ENCODE data around the gene TLE1. TPM values are rescaled to one million over a fixed set of nuclear protein-coding genes. Genes with fewer than 3 reads are reported as not detected.
"Not testable (repeated sequence)": the region's sequence is repeated elsewhere in the genome, so short reads cannot be mapped to it uniquely, and the experiment has no call there.

TLE1 gene
- total RNA-seq, 6 experiments from 2014 or later = 6.7 to 15.3 (median 13.0) TPM

DNA sequence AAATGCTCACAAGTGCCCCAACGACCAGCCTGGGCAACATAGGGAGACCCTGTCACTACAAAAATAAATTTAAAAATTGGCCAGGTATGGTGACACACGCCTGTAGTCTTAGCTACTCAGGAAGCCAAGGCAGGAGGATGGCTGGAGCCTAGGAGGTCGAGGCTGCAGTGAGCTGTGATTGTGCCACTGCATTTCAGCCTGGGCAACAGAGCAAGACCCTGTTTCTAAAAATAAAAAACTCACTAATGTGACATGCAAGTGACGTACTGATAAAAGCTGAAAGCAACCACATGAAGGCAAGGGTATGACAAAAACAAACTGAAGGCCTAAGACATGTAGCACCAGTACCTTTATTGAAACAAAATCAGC is 81.1 kb downstream of the TLE1 start:
- H3K9me3 Mint-ChIP-seq = no peaks in the 10 kb centered on the region
- H3K4me1 Mint-ChIP-seq (ENCODE audit: low read depth) = peaks cover 24% of the 10 kb centered on the region

DNA sequence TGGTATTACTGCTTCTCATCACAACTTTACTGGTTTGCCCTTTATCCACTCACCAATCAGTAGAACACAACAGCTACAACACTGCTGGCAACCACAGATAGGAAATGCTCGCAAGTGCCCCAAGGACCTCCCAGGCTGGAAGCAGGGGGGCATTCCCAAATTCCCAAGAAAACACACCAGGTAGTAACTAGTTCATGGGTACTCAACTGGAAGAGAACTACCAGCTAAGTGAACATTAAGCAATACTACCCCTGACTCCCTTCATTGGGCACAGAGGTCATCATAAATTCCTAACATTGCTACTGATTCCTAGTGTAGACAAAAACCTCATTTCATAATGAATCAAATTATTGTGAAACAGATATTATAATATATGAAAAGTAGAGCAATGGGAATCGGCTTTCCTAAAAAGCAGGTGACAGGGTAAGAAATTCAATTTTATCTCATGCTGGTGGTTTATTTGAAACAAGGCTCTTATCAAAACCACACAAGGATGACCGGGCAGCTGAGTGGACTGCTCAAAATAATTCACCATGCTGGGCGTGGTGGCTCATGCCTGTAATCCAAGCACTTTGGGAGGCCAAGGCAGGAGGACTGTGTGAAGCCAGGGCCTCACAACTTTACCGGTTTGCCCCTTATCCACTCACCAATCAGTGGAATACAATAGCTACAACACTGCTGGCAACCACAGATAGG is 81.6 kb downstream of the TLE1 start:
- Mint-ChIP-seq H3K27ac (no peak overlapping the region), H3K9me3 (no peaks in the 10 kb centered on the region), H3K4me3 (no peak overlapping the region), H3K36me3 (ENCODE audit: low read depth) (peaks cover 13% of the 10 kb centered on the region; the same call in 1 of the 2 replicates), H3K4me1 (ENCODE audit: low read depth) (peaks cover 18% of the 10 kb centered on the region), H3K27me3 (ENCODE audit: insufficient read depth) (peaks cover 4% of the 10 kb centered on the region)
- TF ChIP-seq CTCF (IDR thresholded peaks at IDR 0.05) = no peak
- DNase-seq = no peak

More for the DNA sequence above, 81.1 kb downstream of the TLE1 start:
- H3K27ac Mint-ChIP-seq = no peak overlapping the region
- no peak overlapping the region for H3K4me3 Mint-ChIP-seq
- no peak for TF ChIP-seq CTCF (IDR thresholded peaks at IDR 0.05)
- peaks cover 4% of the 10 kb centered on the region for H3K27me3 Mint-ChIP-seq (ENCODE audit: insufficient read depth)
- no peak for DNase-seq
- H3K36me3 Mint-ChIP-seq (ENCODE audit: low read depth) = peaks cover 14% of the 10 kb centered on the region

- DNase-seq; H3K4me3 Mint-ChIP-seq; H3K27me3 Mint-ChIP-seq (ENCODE audit: insufficient read depth); H3K27ac Mint-ChIP-seq; H3K9me3 Mint-ChIP-seq: not testable (repeated sequence)
- peaks cover 13% of the 10 kb centered on the region; the same call in 1 of the 2 replicates for H3K36me3 Mint-ChIP-seq (ENCODE audit: low read depth)
- peaks cover 26% of the 10 kb centered on the region for H3K4me1 Mint-ChIP-seq (ENCODE audit: low read depth)
Measured at GRCh38 chr9:81606261-81606660, 83.1 kb downstream of the TLE1 start.

- Mint-ChIP-seq H3K27ac (no peak overlapping the region), H3K9me3 (no peaks in the 10 kb centered on the region), H3K4me1 (ENCODE audit: low read depth) (peaks cover 20% of the 10 kb centered on the region), H3K36me3 (ENCODE audit: low read depth) (peaks cover 9% of the 10 kb centered on the region; the same call in 1 of the 2 replicates), H3K4me3 (no peak overlapping the region), H3K27me3 (ENCODE audit: insufficient read depth) (peaks cover 4% of the 10 kb centered on the region)
- no peak for DNase-seq
- no peak for TF ChIP-seq CTCF (IDR thresholded peaks at IDR 0.05)
Measured at GRCh38 chr9:81605170-81605670, 84.1 kb downstream of the TLE1 start.

GRCh38 chr9:81604306-81605169 is 84.8 kb downstream of the TLE1 start:
- DNase-seq = no peak
- Mint-ChIP-seq H3K36me3 (ENCODE audit: low read depth) (0 out of 2 replicates have a peak, but pooled peaks cover 9% of the 10 kb centered on the region), H3K9me3 (no peaks in the 10 kb centered on the region), H3K27ac (no peak overlapping the region), H3K4me3 (no peak overlapping the region), H3K4me1 (ENCODE audit: low read depth) (peaks cover 20% of the 10 kb centered on the region), H3K27me3 (ENCODE audit: insufficient read depth) (peaks cover 4% of the 10 kb centered on the region)
- TF ChIP-seq CTCF (IDR thresholded peaks at IDR 0.05) = no peak
